Fibroblast of pulmonary artery (primary cell): ENCODE measurements around the gene ELAVL4.

Experiments
- DNase-seq: peaks from one replicate; pipeline ENCODE4 v3.0.0-alpha.2; 2010; ENCODE audit warnings: low read depth
- H3K4me3 ChIP-seq: replicated peaks from 2 replicates; pipeline ENCODE4 v1.5.1; 2011; ENCODE audit warnings: low read depth, mild to moderate bottlenecking, control low read depth, low read length, moderate library complexity
- TF ChIP-seq, protein P1 (sequence below): IDR thresholded peaks from 2 replicates; pipeline ENCODE4 v1.5.1; 2011; ENCODE audit warnings: mild to moderate bottlenecking, control low read depth, low read length, inconsistent platforms; ENCODE audit errors: missing control alignments

The ELAVL4 gene

DNA sequence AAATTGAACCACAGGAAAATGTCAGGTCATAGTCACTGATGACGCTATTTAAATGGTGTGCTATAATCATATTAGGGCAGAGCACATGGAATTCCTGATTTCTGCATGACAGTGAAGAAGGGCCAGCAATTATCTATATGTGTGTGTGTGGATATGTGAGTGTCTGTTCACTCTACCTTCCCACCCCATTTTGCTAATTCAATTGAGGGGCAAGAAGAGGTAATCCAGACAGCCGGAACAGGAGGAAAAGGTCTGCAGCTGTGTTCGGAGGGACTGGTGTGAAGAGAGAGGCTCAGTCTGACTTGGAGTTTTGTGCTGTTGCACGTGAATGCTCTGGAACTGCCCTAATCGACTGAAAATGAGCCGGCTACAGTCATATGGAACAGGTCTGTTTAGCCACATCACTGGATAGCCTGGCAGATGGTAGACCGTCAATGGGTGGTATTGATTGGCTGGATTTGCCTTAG is 5.1 kb upstream of the ELAVL4 start:
- TF ChIP-seq, protein P1, sequence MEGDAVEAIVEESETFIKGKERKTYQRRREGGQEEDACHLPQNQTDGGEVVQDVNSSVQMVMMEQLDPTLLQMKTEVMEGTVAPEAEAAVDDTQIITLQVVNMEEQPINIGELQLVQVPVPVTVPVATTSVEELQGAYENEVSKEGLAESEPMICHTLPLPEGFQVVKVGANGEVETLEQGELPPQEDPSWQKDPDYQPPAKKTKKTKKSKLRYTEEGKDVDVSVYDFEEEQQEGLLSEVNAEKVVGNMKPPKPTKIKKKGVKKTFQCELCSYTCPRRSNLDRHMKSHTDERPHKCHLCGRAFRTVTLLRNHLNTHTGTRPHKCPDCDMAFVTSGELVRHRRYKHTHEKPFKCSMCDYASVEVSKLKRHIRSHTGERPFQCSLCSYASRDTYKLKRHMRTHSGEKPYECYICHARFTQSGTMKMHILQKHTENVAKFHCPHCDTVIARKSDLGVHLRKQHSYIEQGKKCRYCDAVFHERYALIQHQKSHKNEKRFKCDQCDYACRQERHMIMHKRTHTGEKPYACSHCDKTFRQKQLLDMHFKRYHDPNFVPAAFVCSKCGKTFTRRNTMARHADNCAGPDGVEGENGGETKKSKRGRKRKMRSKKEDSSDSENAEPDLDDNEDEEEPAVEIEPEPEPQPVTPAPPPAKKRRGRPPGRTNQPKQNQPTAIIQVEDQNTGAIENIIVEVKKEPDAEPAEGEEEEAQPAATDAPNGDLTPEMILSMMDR, result no peak
- H3K4me3 ChIP-seq, result no peak overlapping the region
- DNase-seq, result no peak

DNA sequence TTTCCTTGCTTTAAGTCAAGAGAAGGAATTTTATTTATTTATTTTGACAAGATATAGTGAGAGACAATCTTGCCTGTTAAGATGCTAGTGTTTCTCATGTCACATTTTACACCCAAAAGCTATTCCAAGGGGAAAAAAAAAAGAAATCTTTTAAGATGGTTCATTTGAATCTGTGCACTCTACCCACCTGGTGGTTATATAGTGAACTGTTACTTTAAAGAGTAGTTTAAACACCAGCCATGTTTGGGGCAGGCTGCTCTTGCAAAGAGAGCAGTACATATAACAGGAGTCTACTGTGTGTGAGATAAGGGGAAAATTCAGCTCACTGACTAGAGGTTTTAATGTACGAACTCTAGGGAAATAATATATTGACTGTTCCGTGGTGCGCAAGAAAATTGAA is 3.3 kb upstream of the ELAVL4 start:
- TF ChIP-seq, protein P1, result no peak
- no peak overlapping the region for H3K4me3 ChIP-seq

DNA sequence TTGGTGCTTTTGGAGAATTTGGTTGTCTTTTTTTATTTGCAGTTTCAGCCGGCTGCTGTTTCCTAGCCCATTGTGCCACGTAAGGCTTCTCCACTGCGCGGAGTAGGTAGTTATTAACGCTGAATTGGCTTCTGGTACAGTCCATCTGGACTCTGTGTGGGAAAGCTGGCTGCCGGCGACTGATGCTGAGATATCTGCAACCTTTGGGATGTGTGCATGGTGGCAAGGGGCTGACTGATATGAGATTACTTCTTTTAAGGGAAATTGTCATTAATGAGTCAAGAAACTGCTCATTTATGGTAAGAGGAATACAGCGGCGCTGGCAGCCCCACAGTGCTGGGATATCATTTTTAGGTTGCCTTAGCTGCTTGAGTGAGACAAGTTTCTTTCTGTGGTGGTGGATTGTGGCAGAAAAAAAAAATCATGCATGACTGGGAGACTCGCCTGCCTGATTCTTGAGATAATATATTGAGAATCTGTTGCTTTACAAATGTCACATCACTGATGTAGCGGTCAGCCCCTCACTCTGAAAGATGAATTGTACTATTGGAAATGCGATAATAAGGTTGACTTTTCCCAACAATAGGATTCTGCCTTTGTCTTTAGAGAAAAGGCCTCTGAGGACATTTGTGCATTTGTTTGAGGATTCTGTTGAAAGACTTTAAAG is 2.5 kb upstream of the ELAVL4 start:
- no peak overlapping the region for H3K4me3 ChIP-seq
- TF ChIP-seq, protein P1, result no peak

More for the DNA sequence above, 3.3 kb upstream of the ELAVL4 start:
- DNase-seq, result no peak

DNA sequence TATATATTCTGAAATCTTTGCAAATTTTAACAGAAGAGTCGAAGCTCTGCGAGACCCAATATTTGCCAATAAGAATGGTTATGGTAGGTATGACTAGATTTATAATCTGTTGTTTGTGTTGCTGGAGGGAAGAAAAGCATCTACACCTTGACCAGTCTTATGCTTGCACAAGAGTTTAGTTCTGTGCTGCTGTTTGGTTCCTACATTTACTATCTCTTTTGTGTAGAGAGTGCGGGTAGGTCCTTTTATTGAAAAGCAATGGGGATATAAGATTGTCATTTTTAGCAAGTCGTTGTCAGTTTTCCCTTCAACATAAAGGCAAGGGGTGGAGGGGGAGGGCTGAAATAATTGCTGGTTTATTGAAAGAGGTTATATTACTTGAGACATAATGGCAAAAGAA is 396 bp downstream of the ELAVL4 start:
- no peak for DNase-seq
- H3K4me3 ChIP-seq, result no peak overlapping the region
- TF ChIP-seq, protein P1, result no peak

More for the DNA sequence above, 2.5 kb upstream of the ELAVL4 start:
- DNase-seq, result no peak

DNA sequence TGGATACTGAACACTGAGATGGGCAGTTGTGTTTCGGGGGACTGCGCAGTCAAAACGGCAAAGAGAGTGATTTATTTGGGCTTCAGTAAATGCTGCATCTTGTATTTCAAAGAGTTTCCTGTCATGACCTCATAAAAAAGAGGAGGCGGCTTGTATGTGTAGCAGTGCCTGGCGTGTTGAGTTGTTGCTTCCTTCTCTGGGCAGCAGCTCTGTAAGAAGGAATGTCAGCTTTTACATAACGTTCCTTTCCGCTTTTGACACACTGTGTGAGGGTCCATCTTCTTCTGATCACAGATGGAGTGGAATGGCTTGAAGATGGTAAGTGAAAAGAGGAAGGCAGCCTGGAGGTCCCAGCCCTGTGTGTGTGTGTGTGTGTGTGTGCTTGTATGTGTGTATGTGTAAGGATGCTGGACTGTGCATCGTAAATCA is 941 bp downstream of the ELAVL4 start:
- no peak for DNase-seq
- TF ChIP-seq, protein P1, result no peak
- H3K4me3 ChIP-seq, result no peak overlapping the region

DNA sequence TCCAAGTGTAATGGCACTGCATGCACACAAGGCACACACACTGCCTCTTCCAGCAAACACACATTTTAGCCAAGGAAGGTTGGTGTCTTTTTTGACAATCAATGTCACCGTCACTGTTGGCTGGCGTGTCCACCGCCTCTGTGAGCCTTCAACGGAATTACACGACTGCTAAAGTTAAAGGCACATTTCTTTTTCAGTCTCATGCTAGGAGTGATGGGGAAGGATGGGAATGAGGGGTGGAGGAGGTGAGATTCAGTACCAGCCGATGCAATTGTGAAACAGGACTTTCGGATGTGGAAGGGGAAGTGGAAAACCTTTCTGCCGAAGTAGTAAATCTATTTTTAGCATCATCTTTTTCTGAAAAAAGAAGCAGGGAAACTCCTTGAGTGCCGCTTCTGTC is 1.4 kb downstream of the ELAVL4 start:
- TF ChIP-seq, protein P1, result no peak
- no peak overlapping the region for H3K4me3 ChIP-seq
- DNase-seq, result no peak

DNA sequence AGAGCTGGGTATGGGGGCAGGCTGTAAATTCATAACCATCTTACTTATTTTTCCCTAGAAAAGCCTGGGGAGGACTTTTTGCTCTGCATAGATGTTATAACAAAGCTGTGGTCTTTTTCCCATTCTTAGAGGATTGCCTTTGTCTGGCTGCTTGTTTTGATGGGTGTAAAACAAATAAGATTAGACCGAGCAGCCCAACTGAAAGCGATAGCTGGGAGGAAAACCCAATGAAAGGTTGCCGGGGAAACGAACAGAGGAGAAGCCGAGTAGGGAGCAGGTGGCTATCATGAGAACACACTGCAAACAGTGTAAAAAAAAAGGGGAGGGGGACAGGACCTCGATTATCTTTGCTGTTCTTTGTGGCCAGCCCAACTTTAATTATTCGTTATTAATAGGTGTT is 1.9 kb downstream of the ELAVL4 start:
- DNase-seq, result no peak
- TF ChIP-seq, protein P1, result no peak
- H3K4me3 ChIP-seq, result no peak overlapping the region
